ENCODE measurements around the gene TET2. TPM values are rescaled to one million over a fixed set of nuclear protein-coding genes. Genes with fewer than 3 reads are reported as not detected.

The TET2 gene
- total RNA-seq, 1 donor from 2014 or later = 20.9 TPM

GRCh38 chr4:105179539-105180401, 33.1 kb downstream of the TET2 start:
- H3K4me3 ChIP-seq (ENCODE audit: low read length in 3 of 3) = no peak overlapping the region

GRCh38 chr4:105181259-105181658, 34.6 kb downstream of the TET2 start:
- H3K4me1 ChIP-seq (ENCODE audit: control insufficient read depth in 3 of 3, insufficient read depth in 3 of 3, low read length in 3 of 3) = peaks cover 7 to 18% (median 14%) of the 10 kb centered on the region in 3 donors
- H3K27me3 ChIP-seq (ENCODE audit: control insufficient read depth in 3 of 3, insufficient read depth in 3 of 3, low read length in 3 of 3) = no peaks in the 10 kb centered on the region
- no peak overlapping the region for H3K27ac ChIP-seq (ENCODE audit: low read depth, low read length)
- H3K9me3 ChIP-seq (ENCODE audit: control insufficient read depth in 3 of 3, low read length in 3 of 3) = no peaks in the 10 kb centered on the region
- H3K36me3 ChIP-seq (ENCODE audit: control insufficient read depth in 3 of 3, insufficient read depth in 3 of 3, low read length in 3 of 3) = no peaks in the 10 kb centered on the region
- H3K9ac ChIP-seq (ENCODE audit: low read depth in 1 of 3, low read length in 3 of 3) = no peak overlapping the region
- H3K4me3 ChIP-seq (ENCODE audit: low read length in 3 of 3) = no peak overlapping the region

More at GRCh38 chr4:105179539-105180401, 33.1 kb downstream of the TET2 start:
- Histone ChIP-seq H3K36me3 (ENCODE audit: control insufficient read depth in 3 of 3, insufficient read depth in 3 of 3, low read length in 3 of 3) (no peaks in the 10 kb centered on the region), H3K27ac (ENCODE audit: low read depth, low read length) (peak overlapping the region; percentile 28), H3K4me1 (ENCODE audit: control insufficient read depth in 3 of 3, insufficient read depth in 3 of 3, low read length in 3 of 3) (peaks cover 7 to 17% (median 14%) of the 10 kb centered on the region in 3 donors), H3K9me3 (ENCODE audit: control insufficient read depth in 3 of 3, low read length in 3 of 3) (no peaks in the 10 kb centered on the region), H3K27me3 (ENCODE audit: control insufficient read depth in 3 of 3, insufficient read depth in 3 of 3, low read length in 3 of 3) (no peaks in the 10 kb centered on the region), H3K9ac (ENCODE audit: low read depth in 1 of 3, low read length in 3 of 3) (no peak overlapping the region)

- no peaks in the 10 kb centered on the region for H3K27me3 ChIP-seq (ENCODE audit: control insufficient read depth in 3 of 3, insufficient read depth in 3 of 3, low read length in 3 of 3)
- H3K27ac ChIP-seq (ENCODE audit: low read depth, low read length) = no peak overlapping the region
- no peak overlapping the region for H3K9ac ChIP-seq (ENCODE audit: low read depth in 1 of 3, low read length in 3 of 3)
- H3K4me3 ChIP-seq (ENCODE audit: low read length in 3 of 3) = no peak overlapping the region
- no peaks in the 10 kb centered on the region for H3K9me3 ChIP-seq (ENCODE audit: control insufficient read depth in 3 of 3, low read length in 3 of 3)
- H3K36me3 ChIP-seq (ENCODE audit: control insufficient read depth in 3 of 3, insufficient read depth in 3 of 3, low read length in 3 of 3) = no peaks in the 10 kb centered on the region
- peaks cover 7 to 18% (median 14%) of the 10 kb centered on the region in 3 donors for H3K4me1 ChIP-seq (ENCODE audit: control insufficient read depth in 3 of 3, insufficient read depth in 3 of 3, low read length in 3 of 3)
Observed at GRCh38 chr4:105182211-105182610, 35.5 kb downstream of the TET2 start.

GRCh38 chr4:105184316-105184980, 37.8 kb downstream of the TET2 start:
- Histone ChIP-seq H3K27me3 (ENCODE audit: control insufficient read depth in 3 of 3, insufficient read depth in 3 of 3, low read length in 3 of 3) (no peaks in the 10 kb centered on the region), H3K27ac (ENCODE audit: low read depth, low read length) (no peak overlapping the region), H3K4me3 (ENCODE audit: low read length in 3 of 3) (no peak overlapping the region), H3K9ac (ENCODE audit: low read depth in 1 of 3, low read length in 3 of 3) (no peak overlapping the region), H3K36me3 (ENCODE audit: control insufficient read depth in 3 of 3, insufficient read depth in 3 of 3, low read length in 3 of 3) (no peaks in the 10 kb centered on the region), H3K4me1 (ENCODE audit: control insufficient read depth in 3 of 3, insufficient read depth in 3 of 3, low read length in 3 of 3) (peaks cover 7 to 25% (median 13%) of the 10 kb centered on the region in 3 donors), H3K9me3 (ENCODE audit: control insufficient read depth in 3 of 3, low read length in 3 of 3) (no peaks in the 10 kb centered on the region)

- Histone ChIP-seq H3K9me3 (ENCODE audit: control insufficient read depth in 3 of 3, low read length in 3 of 3) (no peaks in the 10 kb centered on the region), H3K9ac (ENCODE audit: low read depth in 1 of 3, low read length in 3 of 3) (no peak overlapping the region), H3K27me3 (ENCODE audit: control insufficient read depth in 3 of 3, insufficient read depth in 3 of 3, low read length in 3 of 3) (no peaks in the 10 kb centered on the region), H3K27ac (ENCODE audit: low read depth, low read length) (no peak overlapping the region), H3K36me3 (ENCODE audit: control insufficient read depth in 3 of 3, insufficient read depth in 3 of 3, low read length in 3 of 3) (no peaks in the 10 kb centered on the region), H3K4me3 (ENCODE audit: low read length in 3 of 3) (no peak overlapping the region), H3K4me1 (ENCODE audit: control insufficient read depth in 3 of 3, insufficient read depth in 3 of 3, low read length in 3 of 3) (peaks cover 13 to 32% (median 22%) of the 10 kb centered on the region in 3 donors)
Observed at GRCh38 chr4:105186701-105187161, 40.1 kb downstream of the TET2 start.

GRCh38 chr4:105189855-105190650, 43.4 kb downstream of the TET2 start:
- no peak overlapping the region for H3K4me3 ChIP-seq (ENCODE audit: low read length in 3 of 3)
- H3K36me3 ChIP-seq (ENCODE audit: control insufficient read depth in 3 of 3, insufficient read depth in 3 of 3, low read length in 3 of 3) = no peaks in the 10 kb centered on the region
- H3K9ac ChIP-seq (ENCODE audit: low read depth in 1 of 3, low read length in 3 of 3) = peak overlapping the region in 1 of 3 donors; percentile 16
- no peaks in the 10 kb centered on the region for H3K27me3 ChIP-seq (ENCODE audit: control insufficient read depth in 3 of 3, insufficient read depth in 3 of 3, low read length in 3 of 3)
- H3K9me3 ChIP-seq (ENCODE audit: control insufficient read depth in 3 of 3, low read length in 3 of 3) = no peaks in the 10 kb centered on the region
- H3K4me1 ChIP-seq (ENCODE audit: control insufficient read depth in 3 of 3, insufficient read depth in 3 of 3, low read length in 3 of 3) = peaks cover 28 to 33% (median 32%) of the 10 kb centered on the region in 3 donors
- H3K27ac ChIP-seq (ENCODE audit: low read depth, low read length) = no peak overlapping the region

GRCh38 chr4:105191621-105192210, 45.0 kb downstream of the TET2 start:
- Histone ChIP-seq H3K9me3 (ENCODE audit: control insufficient read depth in 3 of 3, low read length in 3 of 3) (no peaks in the 10 kb centered on the region), H3K4me1 (ENCODE audit: control insufficient read depth in 3 of 3, insufficient read depth in 3 of 3, low read length in 3 of 3) (peaks cover 28 to 33% (median 32%) of the 10 kb centered on the region in 3 donors), H3K27me3 (ENCODE audit: control insufficient read depth in 3 of 3, insufficient read depth in 3 of 3, low read length in 3 of 3) (no peaks in the 10 kb centered on the region), H3K9ac (ENCODE audit: low read depth in 1 of 3, low read length in 3 of 3) (peak overlapping the region in 1 of 3 donors; percentile 4), H3K36me3 (ENCODE audit: control insufficient read depth in 3 of 3, insufficient read depth in 3 of 3, low read length in 3 of 3) (no peaks in the 10 kb centered on the region), H3K4me3 (ENCODE audit: low read length in 3 of 3) (peak overlapping the region in 1 of 3 donors; percentile 39), H3K27ac (ENCODE audit: low read depth, low read length) (no peak overlapping the region)

GRCh38 chr4:105192474-105192873, 45.8 kb downstream of the TET2 start:
- peaks cover 30 to 33% (median 32%) of the 10 kb centered on the region in 3 donors for H3K4me1 ChIP-seq (ENCODE audit: control insufficient read depth in 3 of 3, insufficient read depth in 3 of 3, low read length in 3 of 3)
- H3K27ac ChIP-seq (ENCODE audit: low read depth, low read length) = no peak overlapping the region
- no peaks in the 10 kb centered on the region for H3K27me3 ChIP-seq (ENCODE audit: control insufficient read depth in 3 of 3, insufficient read depth in 3 of 3, low read length in 3 of 3)
- H3K9me3 ChIP-seq (ENCODE audit: control insufficient read depth in 3 of 3, low read length in 3 of 3) = no peaks in the 10 kb centered on the region
- H3K36me3 ChIP-seq (ENCODE audit: control insufficient read depth in 3 of 3, insufficient read depth in 3 of 3, low read length in 3 of 3) = no peaks in the 10 kb centered on the region
- H3K9ac ChIP-seq (ENCODE audit: low read depth in 1 of 3, low read length in 3 of 3) = no peak overlapping the region
- no peak overlapping the region for H3K4me3 ChIP-seq (ENCODE audit: low read length in 3 of 3)

GRCh38 chr4:105192910-105193309, 46.2 kb downstream of the TET2 start:
- Histone ChIP-seq H3K27ac (ENCODE audit: low read depth, low read length) (no peak overlapping the region), H3K27me3 (ENCODE audit: control insufficient read depth in 3 of 3, insufficient read depth in 3 of 3, low read length in 3 of 3) (no peaks in the 10 kb centered on the region), H3K4me1 (ENCODE audit: control insufficient read depth in 3 of 3, insufficient read depth in 3 of 3, low read length in 3 of 3) (peaks cover 30 to 32% (median 30%) of the 10 kb centered on the region in 3 donors), H3K9me3 (ENCODE audit: control insufficient read depth in 3 of 3, low read length in 3 of 3) (no peaks in the 10 kb centered on the region), H3K36me3 (ENCODE audit: control insufficient read depth in 3 of 3, insufficient read depth in 3 of 3, low read length in 3 of 3) (no peaks in the 10 kb centered on the region), H3K4me3 (ENCODE audit: low read length in 3 of 3) (no peak overlapping the region), H3K9ac (ENCODE audit: low read depth in 1 of 3, low read length in 3 of 3) (no peak overlapping the region)

All from skeletal muscle tissue (tissue), 4 donors.